NCI-H2196 (cell line): ENCODE data around the gene TMEM120B.
"Not testable (repeated sequence)": the region's sequence is repeated elsewhere in the genome, so short reads cannot be mapped to it uniquely, and the experiment has no call there.

ENCODE experiments used
- DNase-seq: peaks from one replicate; lab custom pipeline; 2025; ENCODE audit not compliant: unreplicated experiment; lab: John Stamatoyannopoulos, UW

TMEM120B gene

GRCh38 chr12:121741743-121742142 is 29.2 kb downstream of the TMEM120B start:
- DNase-seq: no peak

GRCh38 chr12:121745545-121745944 is 33.0 kb downstream of the TMEM120B start:
- not testable (repeated sequence) for DNase-seq

GRCh38 chr12:121748218-121748570 is 35.6 kb downstream of the TMEM120B start:
- DNase-seq: no peak

DNA sequence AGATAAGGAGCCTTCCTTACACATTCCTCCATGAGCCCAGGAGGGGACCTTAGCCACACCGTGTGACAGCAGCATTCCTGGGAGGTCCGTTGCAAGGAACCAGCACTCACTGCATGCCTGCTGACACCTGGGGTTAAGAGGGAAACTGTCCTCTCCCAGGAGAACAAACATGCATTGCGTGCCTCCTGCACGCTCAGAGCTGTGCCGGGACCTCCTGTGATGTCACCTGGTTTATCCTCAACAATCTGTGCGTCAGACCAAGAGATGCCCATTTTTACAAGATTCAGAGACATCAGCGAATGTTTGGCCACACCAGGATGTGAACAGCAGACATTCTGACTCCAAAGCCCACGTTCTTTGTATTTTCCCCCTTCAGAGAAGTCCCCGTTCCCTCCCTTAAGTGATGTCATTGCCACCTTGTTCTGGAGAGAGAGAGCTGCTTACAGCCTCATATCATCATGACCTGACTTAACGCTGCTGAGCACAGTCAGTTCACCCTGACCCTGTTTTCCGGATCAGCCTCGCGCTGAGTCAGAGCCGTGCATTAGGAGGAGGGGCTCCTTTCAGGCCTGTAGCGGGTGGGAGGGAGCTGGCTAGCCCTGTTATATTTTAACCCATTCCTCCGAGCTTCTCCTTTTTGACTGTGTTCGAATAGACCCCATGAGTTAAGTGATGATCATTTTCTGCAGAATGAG is 36.2 kb downstream of the TMEM120B start:
- no peak for DNase-seq

DNA sequence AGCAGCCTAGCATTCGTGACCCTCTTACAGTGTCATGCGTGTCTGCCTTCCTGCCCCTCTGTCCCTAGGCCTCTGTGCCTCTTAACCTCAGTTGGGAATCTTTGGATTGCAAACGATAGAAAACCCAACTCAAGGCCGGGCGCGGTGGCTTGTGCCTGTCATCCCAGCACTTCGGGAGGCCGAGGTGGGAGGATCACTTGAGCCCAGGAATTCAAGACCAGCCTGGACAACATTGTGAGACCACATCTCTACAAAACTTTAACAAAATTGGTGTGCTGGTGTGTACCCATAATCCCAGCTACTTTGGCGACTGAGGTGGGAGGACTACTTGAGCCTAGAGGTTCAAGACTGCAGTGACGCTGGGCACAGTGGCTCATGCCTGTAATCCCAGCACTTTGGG is 36.7 kb downstream of the TMEM120B start:
- no peak for DNase-seq

GRCh38 chr12:121750507-121750955 is 38.0 kb downstream of the TMEM120B start:
- DNase-seq: no peak

- DNase-seq: no peak
These were observed 38.5 kb downstream of the TMEM120B start for GRCh38 chr12:121751034-121751433.

DNA sequence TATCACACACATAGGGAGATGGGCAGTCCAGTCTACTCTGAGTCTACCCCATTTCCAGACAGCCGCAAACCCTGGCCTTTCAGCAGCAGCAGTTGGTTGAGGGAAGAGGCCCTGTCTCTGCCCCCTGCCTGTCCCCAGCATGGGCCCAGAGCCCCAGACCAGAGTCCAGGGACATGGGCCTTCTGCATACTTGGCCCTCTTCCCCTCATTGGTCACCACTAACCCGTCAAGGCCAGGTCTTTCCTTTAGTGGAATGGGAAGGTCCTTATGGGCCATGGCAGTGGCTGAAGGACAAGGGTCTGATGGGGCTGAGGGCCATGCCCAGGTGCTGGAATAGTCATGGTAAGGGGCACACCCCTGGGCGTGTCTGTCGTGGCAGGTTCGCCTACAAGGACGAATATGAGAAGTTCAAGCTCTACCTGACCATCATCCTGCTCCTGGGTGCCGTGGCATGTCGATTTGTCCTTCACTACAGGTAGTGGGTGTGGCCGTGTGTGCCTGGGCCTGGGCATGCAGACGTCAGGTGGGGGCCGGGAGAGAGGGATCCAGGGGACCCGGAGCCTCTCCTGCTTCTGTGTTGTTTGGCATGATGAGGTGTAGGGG is 39.3 kb downstream of the TMEM120B start:
- no peak for DNase-seq

- DNase-seq: peak; percentile 88
These were observed 41.3 kb downstream of the TMEM120B start for GRCh38 chr12:121753844-121754264.

DNA sequence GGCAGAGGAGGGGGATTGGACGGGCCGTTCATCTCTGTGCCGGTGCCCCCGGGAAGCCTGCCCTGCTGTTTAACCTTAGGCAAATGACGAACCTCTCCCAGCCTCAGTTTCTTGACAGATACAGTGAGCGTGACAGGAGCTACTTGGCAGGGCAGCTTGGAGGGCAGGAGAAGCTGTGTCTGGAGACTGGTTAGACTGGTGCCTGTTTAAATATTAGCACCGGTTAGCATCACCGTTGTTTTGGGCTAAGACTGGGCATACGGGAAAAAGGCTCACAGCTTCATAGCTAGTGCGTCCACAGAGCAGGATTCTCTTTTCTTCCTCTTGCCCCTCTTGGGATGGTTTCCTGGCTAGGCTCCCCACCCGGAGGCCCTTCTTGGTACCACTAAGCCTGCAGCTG is 42.3 kb downstream of the TMEM120B start:
- DNase-seq: no peak

DNA sequence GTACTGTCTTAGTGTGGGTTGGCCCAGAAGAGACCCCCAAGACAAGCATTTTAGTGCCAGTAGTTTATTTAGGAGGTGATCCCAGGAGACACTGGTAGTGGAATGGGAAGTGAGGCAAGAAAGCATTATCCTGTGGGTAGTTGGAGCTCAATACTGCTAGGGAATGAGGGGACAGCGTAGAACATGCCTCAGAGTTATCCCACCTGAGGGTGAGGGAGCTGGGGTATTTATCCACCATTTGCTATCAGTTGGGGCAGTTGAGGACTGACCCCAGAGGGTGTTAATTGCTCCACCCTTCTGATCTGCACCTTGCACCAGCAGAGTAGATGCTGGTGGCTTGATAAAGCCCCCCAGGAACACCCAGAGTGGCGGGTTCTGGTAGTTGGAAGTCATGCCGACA is 43.0 kb downstream of the TMEM120B start:
- DNase-seq: no peak

GRCh38 chr12:121758536-121758935 is 46.0 kb downstream of the TMEM120B start:
- not testable (repeated sequence) for DNase-seq

GRCh38 chr12:121762269-121762668 is 49.7 kb downstream of the TMEM120B start:
- DNase-seq: no peak

GRCh38 chr12:121764808-121765207 is 52.3 kb downstream of the TMEM120B start:
- DNase-seq: no peak

DNA sequence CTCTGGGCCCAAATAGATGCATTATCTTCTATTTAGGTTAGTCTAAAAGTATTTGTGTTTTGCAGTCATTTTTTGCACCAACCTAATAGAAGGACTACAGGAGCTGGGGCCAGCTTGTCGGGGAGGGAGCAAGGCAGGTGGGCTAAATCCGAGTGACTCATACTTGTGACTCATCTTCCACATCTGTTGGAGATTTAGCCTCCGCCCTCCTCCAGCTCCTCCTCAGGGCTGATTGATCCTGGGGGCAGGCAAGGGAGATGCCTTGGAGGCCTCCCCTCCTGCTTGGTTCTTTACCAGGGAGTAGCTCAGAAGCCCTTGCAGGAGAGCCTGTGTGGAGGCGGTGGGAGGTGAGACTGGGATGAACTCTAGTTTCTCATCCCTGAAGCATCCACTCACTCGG is 53.0 kb downstream of the TMEM120B start:
- DNase-seq: no peak

GRCh38 chr12:121766290-121767039 is 53.9 kb downstream of the TMEM120B start:
- no peak for DNase-seq

DNA sequence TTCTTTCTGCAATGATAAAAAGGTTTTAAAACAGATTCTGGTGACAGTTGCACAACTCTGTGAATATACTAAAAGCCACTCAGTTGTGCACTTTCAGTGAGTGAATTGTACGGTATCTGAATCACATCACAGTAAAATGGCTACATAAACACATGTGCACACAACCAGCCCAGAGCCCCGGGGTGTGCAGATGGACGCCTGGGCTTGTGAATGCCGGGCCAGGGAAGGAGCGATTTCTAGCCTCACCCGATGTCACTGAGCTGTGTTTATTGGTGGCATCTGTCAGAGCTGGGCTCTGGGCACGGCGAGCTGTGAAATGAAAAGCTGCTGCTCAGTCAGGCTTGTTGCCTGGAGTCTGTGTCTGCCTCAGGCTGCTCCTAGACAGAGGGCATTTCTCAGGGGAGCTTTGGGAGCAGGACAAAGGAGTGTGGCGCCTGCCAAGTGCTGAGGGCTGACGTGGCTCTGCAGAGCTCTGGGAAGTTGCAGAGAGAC is 55.0 kb downstream of the TMEM120B start:
- no peak for DNase-seq

- DNase-seq: no peak
These were observed 56.8 kb downstream of the TMEM120B start for GRCh38 chr12:121769297-121769830.

GRCh38 chr12:121769831-121770301 is 57.3 kb downstream of the TMEM120B start:
- DNase-seq: no peak

DNA sequence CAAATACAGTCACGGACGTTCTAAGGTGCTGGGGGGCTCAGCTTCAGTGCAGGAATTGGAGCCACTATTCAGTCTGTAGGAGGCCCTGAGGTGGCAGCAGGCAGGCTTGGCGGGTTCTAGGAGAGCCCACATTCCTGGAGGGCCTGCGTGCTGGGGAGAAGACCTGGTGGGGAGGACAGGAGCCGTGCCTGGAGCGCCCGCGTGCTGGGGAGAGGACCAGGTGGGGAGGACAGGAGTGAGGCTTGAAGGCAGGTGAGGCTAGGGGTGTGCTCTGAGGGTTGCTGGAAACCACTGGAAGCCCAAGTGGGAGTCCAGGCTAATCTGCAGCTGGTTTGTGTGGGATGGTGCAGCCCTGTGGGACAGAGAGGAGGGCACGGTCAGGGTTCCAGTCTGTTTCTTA is 57.8 kb downstream of the TMEM120B start:
- DNase-seq: no peak

DNA sequence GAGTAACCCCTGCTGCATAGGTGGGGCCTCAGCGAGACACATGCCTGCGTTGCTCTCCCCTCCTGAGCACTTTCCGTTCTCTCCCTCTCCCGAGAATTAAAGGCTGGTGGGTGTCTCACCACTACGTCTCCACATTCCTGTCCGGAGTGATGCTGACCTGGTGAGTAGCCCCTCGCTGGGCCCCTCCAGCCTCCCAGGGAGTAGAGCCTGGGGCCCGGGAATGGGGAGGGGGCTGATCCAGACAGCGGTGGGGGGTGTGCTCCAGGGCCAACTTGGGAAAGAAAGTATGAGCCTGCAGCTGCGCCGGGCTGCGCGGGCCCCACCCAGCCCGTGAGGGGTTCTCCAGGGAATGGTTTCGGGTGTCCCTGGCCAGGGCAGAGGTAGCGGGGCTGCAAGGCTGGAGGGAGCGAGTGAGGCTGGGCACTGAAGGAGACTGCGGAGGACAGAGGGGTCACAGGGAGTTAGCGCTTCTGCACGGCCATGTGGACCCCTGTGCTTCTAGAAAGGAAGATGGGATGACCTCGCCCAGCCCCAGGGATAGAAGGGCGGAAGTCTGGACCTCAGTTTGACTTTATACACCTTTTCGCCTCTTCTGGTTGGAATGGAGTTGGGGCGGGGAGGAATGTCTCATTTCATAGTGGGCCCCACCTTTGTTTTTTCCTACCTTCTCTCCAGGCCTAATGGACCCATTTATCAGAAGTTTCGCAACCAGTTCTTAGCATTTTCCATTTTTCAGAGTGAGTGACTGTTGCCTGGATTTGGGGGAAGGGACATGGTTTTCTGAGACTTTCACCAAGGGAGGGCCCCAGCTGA is 58.5 kb downstream of the TMEM120B start:
- no peak for DNase-seq
